ENCODE results near the gene CAPN5.

DNA sequence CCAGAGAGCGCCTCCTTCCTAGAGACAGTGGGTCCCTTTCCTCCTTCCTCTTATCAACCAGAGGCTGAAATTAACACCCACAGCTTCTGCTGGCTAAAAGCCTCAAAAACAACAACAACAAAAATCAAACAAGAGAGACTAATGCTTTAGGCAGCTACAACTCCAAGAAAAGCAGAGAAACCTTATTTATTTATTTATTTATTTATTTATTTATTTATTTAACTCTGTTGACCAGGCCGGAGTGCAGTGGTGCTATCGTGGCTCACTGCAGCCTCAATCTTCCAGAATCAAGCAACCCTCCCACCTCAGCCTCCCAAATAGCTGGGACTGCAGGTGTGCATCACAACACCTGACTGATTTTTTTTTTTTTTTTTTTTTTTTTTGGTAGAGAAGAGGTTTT is 35.2 kb upstream of the CAPN5 start:
- TF ChIP-seq, protein P1, sequence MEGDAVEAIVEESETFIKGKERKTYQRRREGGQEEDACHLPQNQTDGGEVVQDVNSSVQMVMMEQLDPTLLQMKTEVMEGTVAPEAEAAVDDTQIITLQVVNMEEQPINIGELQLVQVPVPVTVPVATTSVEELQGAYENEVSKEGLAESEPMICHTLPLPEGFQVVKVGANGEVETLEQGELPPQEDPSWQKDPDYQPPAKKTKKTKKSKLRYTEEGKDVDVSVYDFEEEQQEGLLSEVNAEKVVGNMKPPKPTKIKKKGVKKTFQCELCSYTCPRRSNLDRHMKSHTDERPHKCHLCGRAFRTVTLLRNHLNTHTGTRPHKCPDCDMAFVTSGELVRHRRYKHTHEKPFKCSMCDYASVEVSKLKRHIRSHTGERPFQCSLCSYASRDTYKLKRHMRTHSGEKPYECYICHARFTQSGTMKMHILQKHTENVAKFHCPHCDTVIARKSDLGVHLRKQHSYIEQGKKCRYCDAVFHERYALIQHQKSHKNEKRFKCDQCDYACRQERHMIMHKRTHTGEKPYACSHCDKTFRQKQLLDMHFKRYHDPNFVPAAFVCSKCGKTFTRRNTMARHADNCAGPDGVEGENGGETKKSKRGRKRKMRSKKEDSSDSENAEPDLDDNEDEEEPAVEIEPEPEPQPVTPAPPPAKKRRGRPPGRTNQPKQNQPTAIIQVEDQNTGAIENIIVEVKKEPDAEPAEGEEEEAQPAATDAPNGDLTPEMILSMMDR (IDR thresholded peaks at IDR 0.05), result no peak
- TF ChIP-seq POLR2A (IDR thresholded peaks at IDR 0.05), result no peak
